WERI-Rb-1 (cell line): ENCODE data around the gene NACC2.

Experiments
- DNase-seq: peaks from one replicate; pipeline ENCODE4 v3.0.0-alpha.2; 2020
- H3K27ac ChIP-seq: fragments of 250-450 bp; sonication (Bioruptor Pico); 2 replicates; pipeline ENCODE4 v1.5.1; 2020; ENCODE audit warnings: mild to moderate bottlenecking, moderate library complexity
- H3K27me3 ChIP-seq: fragments of 250-450 bp; sonication (Bioruptor Pico); 2 replicates; pipeline ENCODE4 v1.5.1; 2021; ENCODE audit warnings: mild to moderate bottlenecking, low read depth, moderate library complexity; ENCODE audit not compliant: insufficient read depth, severe bottlenecking
- H3K36me3 ChIP-seq: fragments of 250-450 bp; sonication (Bioruptor Pico); 2 replicates; pipeline ENCODE4 v1.5.1; 2020; ENCODE audit warnings: mild to moderate bottlenecking, moderate library complexity
- H3K4me3 ChIP-seq: 2 replicates; pipeline ENCODE4 v1.5.1; 2011; ENCODE audit warnings: low read depth, mild to moderate bottlenecking, control low read depth, low read length
- H3K9me3 ChIP-seq: fragments of 250-450 bp; sonication (Bioruptor Pico); 2 replicates; pipeline ENCODE4 v1.5.1; 2021; ENCODE audit warnings: mild to moderate bottlenecking, moderate library complexity; ENCODE audit not compliant: severe bottlenecking
- TF ChIP-seq, protein P1 (sequence below): IDR thresholded peaks from 2 replicates; pipeline ENCODE4 v1.5.1; 2011; ENCODE audit warnings: low read depth, mild to moderate bottlenecking, control low read depth, inconsistent platforms, low read length

NACC2 gene

GRCh38 chr9:136019041-136019680, 75.9 kb downstream of the NACC2 start:
- TF ChIP-seq, protein P1, sequence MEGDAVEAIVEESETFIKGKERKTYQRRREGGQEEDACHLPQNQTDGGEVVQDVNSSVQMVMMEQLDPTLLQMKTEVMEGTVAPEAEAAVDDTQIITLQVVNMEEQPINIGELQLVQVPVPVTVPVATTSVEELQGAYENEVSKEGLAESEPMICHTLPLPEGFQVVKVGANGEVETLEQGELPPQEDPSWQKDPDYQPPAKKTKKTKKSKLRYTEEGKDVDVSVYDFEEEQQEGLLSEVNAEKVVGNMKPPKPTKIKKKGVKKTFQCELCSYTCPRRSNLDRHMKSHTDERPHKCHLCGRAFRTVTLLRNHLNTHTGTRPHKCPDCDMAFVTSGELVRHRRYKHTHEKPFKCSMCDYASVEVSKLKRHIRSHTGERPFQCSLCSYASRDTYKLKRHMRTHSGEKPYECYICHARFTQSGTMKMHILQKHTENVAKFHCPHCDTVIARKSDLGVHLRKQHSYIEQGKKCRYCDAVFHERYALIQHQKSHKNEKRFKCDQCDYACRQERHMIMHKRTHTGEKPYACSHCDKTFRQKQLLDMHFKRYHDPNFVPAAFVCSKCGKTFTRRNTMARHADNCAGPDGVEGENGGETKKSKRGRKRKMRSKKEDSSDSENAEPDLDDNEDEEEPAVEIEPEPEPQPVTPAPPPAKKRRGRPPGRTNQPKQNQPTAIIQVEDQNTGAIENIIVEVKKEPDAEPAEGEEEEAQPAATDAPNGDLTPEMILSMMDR = no peak
- no peak overlapping the region for H3K4me3 ChIP-seq
- no peaks in the 10 kb centered on the region for H3K9me3 ChIP-seq
- DNase-seq = no peak
- H3K27ac ChIP-seq = no peak overlapping the region
- no peaks in the 10 kb centered on the region; the same call in 1 of the 2 replicates for H3K36me3 ChIP-seq
- H3K27me3 ChIP-seq = no peaks in the 10 kb centered on the region

DNA sequence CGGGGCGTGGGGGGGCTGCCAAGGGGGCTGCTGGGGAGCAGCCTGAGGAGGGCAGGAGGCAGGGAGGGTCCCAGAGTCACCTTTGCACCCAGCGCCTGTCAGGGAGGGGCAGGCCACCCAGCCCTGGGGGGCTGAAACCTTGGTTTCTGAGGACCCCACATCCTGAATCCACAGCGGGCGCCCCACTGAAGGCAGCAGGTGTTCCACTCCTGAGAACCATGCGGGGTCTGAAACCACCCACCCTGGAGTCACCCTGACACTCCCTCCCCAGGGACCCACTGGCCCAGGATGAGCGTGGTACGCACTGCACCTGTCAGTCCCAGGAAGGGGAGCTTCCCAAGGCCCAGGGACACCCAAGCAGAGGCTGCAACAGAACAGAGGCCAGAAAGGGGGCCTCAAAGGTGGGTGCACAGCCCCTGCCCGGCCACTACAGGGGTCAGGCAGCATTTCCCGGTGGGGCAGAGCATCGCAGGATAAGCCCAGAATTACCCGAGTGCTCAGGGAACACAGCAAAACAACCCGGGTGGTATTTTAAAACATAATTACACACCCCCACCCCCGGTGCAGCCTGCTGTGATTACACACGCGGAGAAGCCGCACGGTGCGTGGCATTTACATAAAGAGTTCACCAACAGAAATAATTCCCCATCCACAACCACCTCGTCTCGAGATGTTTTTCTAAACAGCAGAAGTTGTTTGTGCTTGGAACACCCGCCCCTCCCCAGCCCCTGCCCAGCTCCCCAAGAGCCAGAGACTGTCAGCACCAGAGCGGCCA, 76.6 kb downstream of the NACC2 start:
- no peaks in the 10 kb centered on the region for H3K27me3 ChIP-seq

DNA sequence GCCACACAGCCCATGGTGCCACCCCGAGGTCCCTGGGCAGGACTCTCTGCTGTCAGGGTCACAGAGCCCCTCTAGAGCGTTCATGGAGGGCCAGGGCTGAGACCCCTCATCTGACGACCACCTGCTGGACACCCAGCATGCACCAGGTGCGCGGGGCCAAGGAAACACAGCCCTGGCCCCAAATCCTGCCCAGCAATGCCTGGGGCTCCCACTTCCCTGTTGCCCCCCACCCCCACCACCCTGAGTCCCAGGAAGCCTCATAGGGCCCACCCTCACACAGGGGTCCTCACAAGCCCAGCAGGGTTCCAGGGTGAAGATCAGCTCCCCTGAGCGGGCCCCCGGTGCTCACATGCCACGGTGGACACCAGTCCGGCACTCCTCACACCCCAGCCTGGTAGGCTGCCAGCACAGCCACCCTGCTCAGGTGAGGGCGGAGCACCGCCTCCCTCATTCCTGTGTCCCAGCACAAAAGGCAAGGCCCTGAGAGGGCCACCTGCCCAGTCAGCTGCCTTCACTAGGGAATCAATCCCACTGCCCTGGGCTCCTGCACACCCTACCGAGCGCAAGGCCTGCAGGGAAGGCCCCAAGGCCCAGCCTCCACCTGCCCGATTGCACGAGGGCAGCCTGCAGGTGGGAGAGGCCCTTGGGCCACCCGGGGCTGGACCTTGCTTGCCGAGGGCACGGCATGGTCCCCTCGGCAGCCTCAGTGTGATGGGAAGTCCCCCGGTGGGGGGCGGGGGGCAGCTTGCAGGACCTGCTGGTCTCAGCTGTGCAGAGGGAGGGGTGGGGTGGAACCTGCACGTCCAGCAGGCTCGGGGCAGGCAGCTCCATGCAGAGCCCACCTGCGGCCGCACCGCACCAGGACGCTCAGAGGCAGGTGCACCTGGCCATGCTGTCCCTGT, 77.5 kb downstream of the NACC2 start:
- Histone ChIP-seq H3K9me3 (no peaks in the 10 kb centered on the region), H3K27me3 (no peaks in the 10 kb centered on the region), H3K27ac (no peak overlapping the region), H3K4me3 (no peak overlapping the region), H3K36me3 (no peaks in the 10 kb centered on the region; the same call in 1 of the 2 replicates)
- TF ChIP-seq, protein P1 = no peak
- DNase-seq = no peak

More for the DNA sequence above, 76.6 kb downstream of the NACC2 start:
- Histone ChIP-seq H3K4me3 (no peak overlapping the region), H3K36me3 (no peaks in the 10 kb centered on the region; the same call in 1 of the 2 replicates), H3K27ac (no peak overlapping the region), H3K9me3 (no peaks in the 10 kb centered on the region)
- no peak for DNase-seq
- TF ChIP-seq, protein P1 = no peak

DNA sequence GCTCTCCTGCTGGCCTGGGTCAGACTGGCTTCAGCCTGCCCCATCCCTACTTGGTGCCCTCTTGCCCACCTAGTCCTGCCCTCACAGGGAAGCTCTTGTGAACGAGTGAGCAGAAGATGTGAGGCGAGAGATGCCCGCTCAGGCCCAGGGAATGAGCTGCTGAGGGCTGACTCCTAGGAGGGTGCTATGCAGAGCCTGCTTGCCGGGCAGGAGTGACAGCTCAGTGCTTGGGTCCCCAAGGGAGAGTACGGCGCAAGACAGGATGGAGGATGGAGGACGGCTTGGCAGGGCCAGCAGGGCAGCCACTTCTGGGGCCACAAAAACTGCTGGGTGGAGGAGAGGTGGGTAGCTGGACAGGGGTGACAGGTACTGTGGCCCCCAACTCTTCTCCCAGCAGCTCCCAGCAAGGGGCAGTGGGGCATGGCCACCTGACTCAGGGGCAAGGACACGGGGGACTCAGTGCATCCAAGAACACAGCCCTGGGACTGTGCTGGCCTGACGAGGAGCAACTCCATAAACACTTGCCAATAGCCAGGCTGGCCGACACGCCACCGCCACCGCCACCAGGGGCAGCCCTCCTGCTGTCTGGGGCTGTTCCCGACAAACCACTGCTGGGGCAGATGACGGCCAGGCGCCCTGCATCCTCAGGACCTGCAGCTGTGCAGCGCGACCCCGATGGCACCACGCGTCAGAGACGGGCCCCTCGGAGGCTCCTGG, 78.4 kb downstream of the NACC2 start:
- Histone ChIP-seq H3K27ac (no peak overlapping the region), H3K4me3 (no peak overlapping the region), H3K36me3 (no peaks in the 10 kb centered on the region; the same call in 1 of the 2 replicates), H3K9me3 (no peaks in the 10 kb centered on the region), H3K27me3 (no peaks in the 10 kb centered on the region)
- DNase-seq = no peak
- TF ChIP-seq, protein P1 = no peak
